ENCODE measurements around the gene RAB11FIP4.
"Not testable (repeated sequence)": the region's sequence is repeated elsewhere in the genome, so short reads cannot be mapped to it uniquely, and the experiment has no call there.

The RAB11FIP4 gene

GRCh38 chr17:31391496-31391949, at the start of gene RAB11FIP4:
RAB11FIP4 (plus strand) TSS chr17:31391675; CDS start chr17:31391853, 178 bp downstream.
- DNase-seq (ENCODE audit: low read depth in 2 of 2): no peak

GRCh38 chr17:31345191-31345747, 46.2 kb upstream of the RAB11FIP4 start:
- not testable (repeated sequence) for DNase-seq (ENCODE audit: low read depth in 2 of 2)

- no peak for DNase-seq (ENCODE audit: low read depth in 2 of 2)
Observed at GRCh38 chr17:31349454-31349853, 42.0 kb upstream of the RAB11FIP4 start.

- no peak for DNase-seq (ENCODE audit: low read depth in 2 of 2)
Observed at GRCh38 chr17:31355935-31356334, 35.5 kb upstream of the RAB11FIP4 start.

- no peak for DNase-seq (ENCODE audit: low read depth in 2 of 2)
Observed at GRCh38 chr17:31357091-31357490, 34.4 kb upstream of the RAB11FIP4 start.

GRCh38 chr17:31357839-31358394, 33.6 kb upstream of the RAB11FIP4 start:
- DNase-seq (ENCODE audit: low read depth in 2 of 2): no peak

GRCh38 chr17:31364012-31364411, 27.5 kb upstream of the RAB11FIP4 start:
- no peak for DNase-seq (ENCODE audit: low read depth in 2 of 2)

GRCh38 chr17:31366088-31366487, 25.4 kb upstream of the RAB11FIP4 start:
- DNase-seq (ENCODE audit: low read depth in 2 of 2): no peak

- no peak for DNase-seq (ENCODE audit: low read depth in 2 of 2)
Observed at GRCh38 chr17:31369266-31369665, 22.2 kb upstream of the RAB11FIP4 start.

GRCh38 chr17:31371511-31372097, 19.9 kb upstream of the RAB11FIP4 start:
- no peak for DNase-seq (ENCODE audit: low read depth in 2 of 2)

- no peak for DNase-seq (ENCODE audit: low read depth in 2 of 2)
Observed at GRCh38 chr17:31373150-31374093, 18.1 kb upstream of the RAB11FIP4 start.

- no peak for DNase-seq (ENCODE audit: low read depth in 2 of 2)
Observed at GRCh38 chr17:31374094-31374447, 17.4 kb upstream of the RAB11FIP4 start.

- DNase-seq (ENCODE audit: low read depth in 2 of 2): no peak
Observed at GRCh38 chr17:31374503-31374902, 17.0 kb upstream of the RAB11FIP4 start.

GRCh38 chr17:31378638-31379037, 12.8 kb upstream of the RAB11FIP4 start:
- DNase-seq (ENCODE audit: low read depth in 2 of 2): no peak

GRCh38 chr17:31379597-31380205, 11.8 kb upstream of the RAB11FIP4 start:
- DNase-seq (ENCODE audit: low read depth in 2 of 2): no peak

GRCh38 chr17:31381165-31381668, 10.3 kb upstream of the RAB11FIP4 start:
- DNase-seq (ENCODE audit: low read depth in 2 of 2): no peak

- DNase-seq (ENCODE audit: low read depth in 2 of 2): not testable (repeated sequence)
Observed at GRCh38 chr17:31382668-31383275, 8.7 kb upstream of the RAB11FIP4 start.

- not testable (repeated sequence) for DNase-seq (ENCODE audit: low read depth in 2 of 2)
Observed at GRCh38 chr17:31383488-31383887, 8.0 kb upstream of the RAB11FIP4 start.

GRCh38 chr17:31385428-31386285, 5.8 kb upstream of the RAB11FIP4 start:
- no peak for DNase-seq (ENCODE audit: low read depth in 2 of 2)

GRCh38 chr17:31386542-31387075, 4.9 kb upstream of the RAB11FIP4 start:
- no peak for DNase-seq (ENCODE audit: low read depth in 2 of 2)

Data from stimulated activated CD8-positive, alpha-beta memory T cell treated with anti-CD3 and anti-CD28 coated beads, Interleukin-15, amount 100 ng/mL, for 4 hours (primary cell).